HUES6 (cell line): Measurements from ENCODE around the gene SLTM.
"Not testable (repeated sequence)": the region's sequence is repeated elsewhere in the genome, so short reads cannot be mapped to it uniquely, and the experiment has no call there.

Experiments used
- H3K27ac ChIP-seq: 2 replicates; pipeline ENCODE4 v1.7.0; 2013; ENCODE audit warnings: low read depth, mild to moderate bottlenecking, low read length, inconsistent platforms
- H3K27me3 ChIP-seq: 2 replicates; pipeline ENCODE4 v1.6.1; 2013; ENCODE audit warnings: low read length; ENCODE audit not compliant: control insufficient read depth, insufficient read depth
- H3K36me3 ChIP-seq: 2 replicates; pipeline ENCODE4 v1.6.1; 2013; ENCODE audit warnings: low read length; ENCODE audit not compliant: control insufficient read depth, insufficient read depth
- H3K4me1 ChIP-seq: 2 replicates; pipeline ENCODE4 v1.6.1; 2013; ENCODE audit warnings: low read length; ENCODE audit not compliant: control insufficient read depth, insufficient read depth
- H3K4me3 ChIP-seq: 2 replicates; pipeline ENCODE4 v1.5.1; 2013; ENCODE audit warnings: low read depth, low read length
- H3K9ac ChIP-seq: one replicate; pipeline ENCODE4 v1.6.1; 2013; ENCODE audit warnings: mild to moderate bottlenecking, low read length
- H3K9me3 ChIP-seq: 2 replicates; pipeline ENCODE4 v1.6.1; 2013; ENCODE audit warnings: low read depth, low read length; ENCODE audit not compliant: control insufficient read depth, insufficient read depth

Gene SLTM

GRCh38 chr15:58909616-58910015 lies 23.9 kb downstream of the SLTM start:
- H3K27me3 ChIP-seq = no peaks in the 10 kb centered on the region
- no peaks in the 10 kb centered on the region for H3K4me1 ChIP-seq
- H3K9ac ChIP-seq = no peak overlapping the region
- no peak overlapping the region for H3K27ac ChIP-seq
- no peak overlapping the region for H3K4me3 ChIP-seq
- no peaks in the 10 kb centered on the region for H3K9me3 ChIP-seq
- peaks cover 85% of the 10 kb centered on the region for H3K36me3 ChIP-seq

- Histone ChIP-seq H3K36me3 (peaks cover 76% of the 10 kb centered on the region), H3K27me3 (no peaks in the 10 kb centered on the region), H3K4me3 (no peak overlapping the region), H3K27ac (no peak overlapping the region), H3K9me3 (no peaks in the 10 kb centered on the region), H3K9ac (no peak overlapping the region), H3K4me1 (no peaks in the 10 kb centered on the region)
These were observed 24.7 kb downstream of the SLTM start for GRCh38 chr15:58908550-58909309.

- peaks cover 79% of the 10 kb centered on the region for H3K36me3 ChIP-seq
- H3K27ac ChIP-seq = no peak overlapping the region
- no peak overlapping the region for H3K9ac ChIP-seq
- H3K27me3 ChIP-seq = no peaks in the 10 kb centered on the region
- H3K9me3 ChIP-seq = no peaks in the 10 kb centered on the region
- no peaks in the 10 kb centered on the region for H3K4me1 ChIP-seq
- H3K4me3 ChIP-seq = no peak overlapping the region
These were observed 32.8 kb downstream of the SLTM start for GRCh38 chr15:58900631-58901030.

GRCh38 chr15:58898150-58898680 lies 35.3 kb downstream of the SLTM start:
- no peak overlapping the region for H3K4me3 ChIP-seq
- H3K4me1 ChIP-seq = no peaks in the 10 kb centered on the region
- H3K9me3 ChIP-seq = no peaks in the 10 kb centered on the region
- H3K27me3 ChIP-seq = no peaks in the 10 kb centered on the region
- no peak overlapping the region for H3K9ac ChIP-seq
- no peak overlapping the region for H3K27ac ChIP-seq
- peaks cover 93% of the 10 kb centered on the region for H3K36me3 ChIP-seq

- no peak overlapping the region; the same call in 1 of the 2 replicates for H3K27ac ChIP-seq
- no peak overlapping the region for H3K4me3 ChIP-seq
- H3K9me3 ChIP-seq = no peaks in the 10 kb centered on the region
- H3K4me1 ChIP-seq = no peaks in the 10 kb centered on the region
- no peaks in the 10 kb centered on the region for H3K27me3 ChIP-seq
- no peak overlapping the region for H3K9ac ChIP-seq
- H3K36me3 ChIP-seq = peaks cover 100% of the 10 kb centered on the region
These were observed 44.1 kb downstream of the SLTM start for GRCh38 chr15:58889363-58889762.

- Histone ChIP-seq H3K27me3 (no peaks in the 10 kb centered on the region), H3K4me3 (no peak overlapping the region), H3K27ac (no peak overlapping the region), H3K4me1 (no peaks in the 10 kb centered on the region), H3K9me3 (no peaks in the 10 kb centered on the region), H3K9ac (no peak overlapping the region), H3K36me3 (peaks cover 97% of the 10 kb centered on the region)
These were observed 46.6 kb downstream of the SLTM start for GRCh38 chr15:58886921-58887320.

- peaks cover 97% of the 10 kb centered on the region for H3K36me3 ChIP-seq
- H3K9ac ChIP-seq, H3K4me1 ChIP-seq, H3K4me3 ChIP-seq, H3K27me3 ChIP-seq, H3K9me3 ChIP-seq, H3K27ac ChIP-seq: not testable (repeated sequence)
These were observed 49.6 kb downstream of the SLTM start for GRCh38 chr15:58883926-58884325.

GRCh38 chr15:58882243-58882642 lies 51.2 kb downstream of the SLTM start:
- Histone ChIP-seq H3K27ac (no peak overlapping the region), H3K4me3 (no peak overlapping the region), H3K9me3 (no peaks in the 10 kb centered on the region), H3K9ac (no peak overlapping the region), H3K4me1 (no peaks in the 10 kb centered on the region), H3K36me3 (peaks cover 93% of the 10 kb centered on the region), H3K27me3 (no peaks in the 10 kb centered on the region)

GRCh38 chr15:58880320-58880719 lies 53.2 kb downstream of the SLTM start:
- Histone ChIP-seq H3K27me3 (no peaks in the 10 kb centered on the region), H3K27ac (no peak overlapping the region), H3K9ac (no peak overlapping the region), H3K4me1 (no peaks in the 10 kb centered on the region), H3K4me3 (no peak overlapping the region), H3K36me3 (peaks cover 86% of the 10 kb centered on the region), H3K9me3 (no peaks in the 10 kb centered on the region)

- no peaks in the 10 kb centered on the region for H3K27me3 ChIP-seq
- H3K9ac ChIP-seq = no peak overlapping the region
- H3K36me3 ChIP-seq = peaks cover 67% of the 10 kb centered on the region
- H3K4me3 ChIP-seq = no peak overlapping the region
- H3K4me1 ChIP-seq = no peaks in the 10 kb centered on the region
- no peaks in the 10 kb centered on the region for H3K9me3 ChIP-seq
- H3K27ac ChIP-seq = no peak overlapping the region
These were observed 55.3 kb downstream of the SLTM start for GRCh38 chr15:58877999-58878825.
